HG03575 (cell line): ENCODE data around the gene COLEC12.

Source experiments
- ATAC-seq: cut with Tn5 transposase; IDR thresholded peaks from one replicate; pipeline ENCODE4 v1.9.1; 2021; ENCODE audit not compliant: unreplicated experiment, insufficient number of reproducible peaks, low FRiP score; ENCODE audit errors: extremely low read depth

Gene COLEC12

GRCh38 chr18:507636-508035, 7.1 kb upstream of the COLEC12 start:
- ATAC-seq: no peak

- ATAC-seq: no peak
Measured at GRCh38 chr18:506801-507200, 6.3 kb upstream of the COLEC12 start.

- ATAC-seq: no peak
Measured at GRCh38 chr18:506264-506663, 5.8 kb upstream of the COLEC12 start.

GRCh38 chr18:505483-506122, 5.1 kb upstream of the COLEC12 start:
- ATAC-seq: peak; percentile 94

- ATAC-seq: no peak
Measured at GRCh38 chr18:501406-501714, 859 bp upstream of the COLEC12 start.

- ATAC-seq: no peak
Measured at GRCh38 chr18:499776-500631, 497 bp downstream of the COLEC12 start.

- no peak for ATAC-seq
Measured at GRCh38 chr18:498931-499775, 1.3 kb downstream of the COLEC12 start.

- ATAC-seq: no peak
Measured at GRCh38 chr18:497688-498087, 2.8 kb downstream of the COLEC12 start.

- ATAC-seq: no peak
Measured at GRCh38 chr18:495452-495851, 5.0 kb downstream of the COLEC12 start.

GRCh38 chr18:495017-495416, 5.5 kb downstream of the COLEC12 start:
- no peak for ATAC-seq

GRCh38 chr18:493986-494983, 6.2 kb downstream of the COLEC12 start:
- ATAC-seq: no peak

- ATAC-seq: no peak
Measured at GRCh38 chr18:492451-492850, 8.1 kb downstream of the COLEC12 start.

GRCh38 chr18:490624-491023, 9.9 kb downstream of the COLEC12 start:
- ATAC-seq: no peak

- no peak for ATAC-seq
Measured at GRCh38 chr18:490024-490366, 10.5 kb downstream of the COLEC12 start.

- ATAC-seq: no peak
Measured at GRCh38 chr18:489244-490023, 11.1 kb downstream of the COLEC12 start.

- ATAC-seq: no peak
Measured at GRCh38 chr18:486929-487740, 13.4 kb downstream of the COLEC12 start.

- no peak for ATAC-seq
Measured at GRCh38 chr18:484749-485464, 15.6 kb downstream of the COLEC12 start.
